Measurements from ENCODE around the gene CCDC146.

GRCh38 chr7:77217474-77218185 is 95.2 kb downstream of the CCDC146 start:
- TF ChIP-seq POLR2A (IDR thresholded peaks at IDR 0.05; ENCODE audit: control extremely low read depth in 1 of 2, low read depth in 2 of 2, low read length in 2 of 2): no peak
- TF ChIP-seq CTCF (IDR thresholded peaks at IDR 0.05; ENCODE audit: control extremely low read depth in 1 of 3, insufficient read depth in 1 of 3, low read depth in 1 of 3, low read length in 3 of 3): no peak
- no peak for TF ChIP-seq TCF12 (IDR thresholded peaks at IDR 0.05; ENCODE audit: low read depth, low read length)
- no peak for TF ChIP-seq POLR2AphosphoS5 (IDR thresholded peaks at IDR 0.05; ENCODE audit: low read depth, low read length)

All from H1 (cell line).